HG03064 (cell line): ENCODE measurements around the gene CABLES2.

Source experiments
- ATAC-seq: cut with Tn5 transposase; IDR thresholded peaks from one replicate; pipeline ENCODE4 v1.9.1; 2021; ENCODE audit warnings: low read depth; ENCODE audit not compliant: unreplicated experiment

Gene CABLES2, protein sequence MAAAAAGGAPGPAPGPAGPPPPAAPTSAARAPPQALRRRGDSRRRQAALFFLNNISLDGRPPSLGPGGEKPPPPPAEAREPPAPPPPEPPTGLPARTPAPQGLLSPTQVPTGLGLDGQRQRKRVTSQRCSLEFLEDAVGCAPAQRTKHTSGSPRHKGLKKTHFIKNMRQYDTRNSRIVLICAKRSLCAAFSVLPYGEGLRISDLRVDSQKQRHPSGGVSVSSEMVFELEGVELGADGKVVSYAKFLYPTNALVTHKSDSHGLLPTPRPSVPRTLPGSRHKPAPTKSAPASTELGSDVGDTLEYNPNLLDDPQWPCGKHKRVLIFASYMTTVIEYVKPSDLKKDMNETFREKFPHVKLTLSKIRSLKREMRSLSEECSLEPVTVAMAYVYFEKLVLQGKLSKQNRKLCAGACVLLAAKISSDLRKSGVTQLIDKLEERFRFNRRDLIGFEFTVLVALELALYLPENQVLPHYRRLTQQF

DNA sequence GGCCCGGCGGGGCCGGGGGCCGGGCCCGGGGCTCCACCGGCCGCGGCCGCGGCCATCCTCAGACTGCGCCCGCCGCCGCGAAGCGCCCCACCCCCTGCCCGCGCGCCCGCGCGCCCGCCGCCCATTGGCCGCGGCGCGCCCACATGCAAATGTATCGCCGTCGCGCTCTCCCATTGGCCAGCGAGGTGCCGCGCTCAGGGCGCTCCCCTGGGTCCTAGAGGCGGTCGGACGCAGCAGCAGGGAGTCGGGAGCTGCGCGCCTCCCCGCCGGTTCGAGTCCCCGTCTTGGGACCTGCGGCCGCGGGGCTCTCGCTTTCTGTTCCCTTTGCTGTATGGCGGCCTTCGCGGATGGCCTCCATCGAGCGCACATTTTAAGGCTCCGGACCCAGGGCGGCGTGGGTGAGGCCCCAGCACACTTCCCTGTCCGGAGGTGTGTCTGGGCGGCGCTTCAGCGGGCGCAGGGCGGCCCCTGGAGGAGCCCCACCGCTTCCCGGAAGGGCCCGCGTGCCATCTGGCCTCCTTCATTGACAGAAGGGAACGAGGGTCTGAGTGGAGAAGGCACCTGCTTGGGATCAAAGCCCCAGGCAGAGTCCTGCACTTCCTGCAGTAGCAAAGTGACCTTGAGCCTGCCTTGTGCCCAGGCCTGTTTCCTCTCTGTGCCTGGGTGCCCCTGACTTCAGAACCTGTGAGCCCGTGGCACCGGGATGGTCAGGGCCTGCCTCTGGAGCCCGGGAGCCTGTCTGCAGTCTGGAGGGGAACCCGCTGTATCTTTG is at the start of gene CABLES2:
TSS of gene CABLES2 (minus strand) at position 65 of the 772 bp plus-strand sequence. CDS start at position 56, 9 bp downstream.
- peak; percentile 76 for ATAC-seq

DNA sequence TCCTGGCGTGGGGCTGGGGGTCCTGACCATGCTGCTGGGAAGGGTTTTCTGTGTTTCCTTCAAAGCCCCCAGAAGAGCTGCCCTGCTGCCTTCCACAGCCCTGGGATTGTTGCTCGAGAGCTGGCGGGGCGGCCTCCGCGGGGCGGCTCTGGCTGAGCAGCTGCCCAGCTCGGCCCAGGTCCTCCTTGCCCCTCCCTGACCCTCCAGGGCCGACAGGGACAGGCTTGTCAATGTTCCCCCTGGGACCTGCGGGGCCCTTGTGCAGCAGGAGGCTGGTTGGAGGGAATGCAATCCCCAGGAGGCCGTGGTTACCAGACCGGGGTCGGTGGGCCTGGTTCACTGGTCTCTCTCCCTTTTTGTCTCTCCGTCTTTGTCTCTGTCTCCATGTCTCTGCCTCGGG is 48.8 kb upstream of the CABLES2 start:
- ATAC-seq, result no peak

DNA sequence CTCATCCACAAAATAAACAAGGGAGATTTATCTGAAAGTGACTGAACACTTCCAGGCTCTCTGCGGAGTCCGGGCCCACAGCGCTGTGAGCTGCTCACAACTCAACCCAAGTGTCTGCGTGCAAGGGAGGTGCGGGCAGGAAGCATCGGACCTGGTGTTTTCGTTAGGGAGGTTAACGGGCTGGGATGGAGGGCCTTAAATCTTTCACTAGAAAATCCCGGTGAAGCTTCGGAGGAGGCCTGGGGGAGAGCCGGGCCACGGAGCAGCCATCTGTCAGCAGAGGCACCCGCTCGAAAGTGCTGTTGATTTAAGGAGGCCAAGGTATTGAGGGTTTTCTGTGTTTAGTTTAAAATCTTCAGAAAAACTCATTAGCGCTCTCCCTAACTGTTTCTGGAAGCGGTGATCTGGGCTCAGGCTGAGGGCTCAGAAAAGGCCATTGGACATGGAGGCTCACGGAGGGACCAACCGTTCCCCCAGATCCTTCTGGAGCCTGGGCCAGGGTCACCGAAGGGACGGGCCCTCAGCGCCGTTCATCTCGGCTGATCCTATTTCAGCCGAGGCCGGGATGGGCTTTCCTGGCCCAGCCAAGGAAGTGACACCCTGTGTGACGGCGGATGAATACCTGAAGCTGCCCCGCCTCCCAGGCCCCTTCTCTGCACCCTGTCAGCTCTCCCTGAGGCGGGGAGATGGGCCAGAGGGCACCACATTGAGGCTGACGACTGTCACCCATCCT is 48.0 kb upstream of the CABLES2 start:
- ATAC-seq, result no peak

DNA sequence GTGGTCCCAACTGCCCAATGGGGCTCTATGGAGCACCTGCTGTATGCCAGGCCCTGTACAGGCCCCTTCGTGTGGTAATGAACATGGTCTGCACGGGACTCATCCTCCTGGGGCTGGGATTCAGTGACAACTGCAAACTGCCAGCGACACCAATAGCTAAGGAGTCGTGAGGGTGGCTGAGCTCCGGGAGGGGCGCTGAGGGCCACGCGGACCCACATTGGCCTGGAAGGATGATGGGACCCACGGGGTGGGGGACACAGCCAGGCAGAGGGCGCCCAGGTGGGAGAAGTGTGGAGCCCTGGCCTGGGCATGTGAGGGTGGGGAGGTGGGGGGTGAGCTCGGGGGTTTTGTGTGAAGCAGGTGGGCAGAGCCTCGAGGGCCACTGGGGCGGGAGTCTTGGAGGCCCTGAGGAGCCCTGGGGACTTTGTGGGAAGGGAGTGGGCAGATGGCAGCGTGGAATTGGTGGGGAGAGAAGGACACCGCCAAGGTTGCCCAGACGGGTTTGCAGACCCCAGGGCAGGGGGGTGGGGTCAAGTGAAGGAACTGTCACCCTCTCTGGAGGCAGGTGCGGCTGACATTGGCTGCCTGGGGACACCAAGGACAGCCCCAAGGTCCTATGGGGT is 46.2 kb upstream of the CABLES2 start:
- no peak for ATAC-seq

DNA sequence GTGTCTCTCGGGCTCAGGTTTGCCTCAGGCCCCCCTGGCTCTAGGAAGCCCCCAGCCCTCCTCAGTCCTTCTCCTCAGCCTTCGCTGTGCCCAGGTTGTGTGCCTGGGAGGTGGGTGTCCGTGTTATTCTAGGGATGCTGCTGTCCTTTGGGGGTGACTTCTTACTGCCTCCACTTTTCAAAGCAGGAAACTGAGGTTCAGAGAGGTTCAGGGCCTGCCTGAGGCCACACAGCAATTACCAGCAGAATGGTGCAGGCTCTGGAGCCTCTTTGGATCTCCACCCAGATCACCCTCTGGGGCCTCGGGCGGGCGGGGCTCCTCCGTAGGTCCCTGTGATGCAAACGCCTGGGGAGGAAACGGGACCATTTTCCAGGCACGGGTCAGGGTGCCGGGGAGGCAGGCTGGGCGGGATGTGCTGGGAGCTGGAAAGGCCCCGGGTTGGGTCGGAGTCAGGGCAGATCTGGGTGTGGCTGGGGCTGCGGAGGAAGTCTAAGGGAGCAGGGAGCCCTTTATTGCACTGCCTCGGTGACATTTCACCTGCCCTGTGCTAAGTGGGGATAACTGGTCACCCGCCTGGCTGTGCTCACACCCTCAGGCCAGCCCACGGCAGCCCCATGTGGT is 45.5 kb upstream of the CABLES2 start:
- ATAC-seq, result no peak

DNA sequence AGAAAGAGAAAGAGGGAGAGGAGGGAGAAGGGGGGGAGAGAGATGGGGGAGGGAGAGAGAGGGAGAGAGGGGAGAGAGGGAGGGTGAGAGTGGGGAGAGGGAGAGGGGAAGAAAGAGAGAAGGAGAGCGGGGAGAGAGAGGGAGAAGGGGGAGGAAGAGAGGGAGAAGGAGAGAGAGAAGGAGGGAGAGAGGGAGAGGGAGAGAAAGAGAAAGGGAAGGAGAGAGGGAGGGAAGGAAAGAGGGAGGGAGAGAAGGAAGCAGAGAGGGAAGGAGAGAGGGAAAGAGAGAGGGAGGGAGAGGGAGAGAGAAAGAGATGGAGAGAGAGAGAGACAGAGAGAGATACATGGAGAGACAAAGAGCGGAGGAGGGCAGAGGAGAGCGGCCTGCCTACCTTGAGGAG is 44.9 kb upstream of the CABLES2 start:
- ATAC-seq, result no peak

DNA sequence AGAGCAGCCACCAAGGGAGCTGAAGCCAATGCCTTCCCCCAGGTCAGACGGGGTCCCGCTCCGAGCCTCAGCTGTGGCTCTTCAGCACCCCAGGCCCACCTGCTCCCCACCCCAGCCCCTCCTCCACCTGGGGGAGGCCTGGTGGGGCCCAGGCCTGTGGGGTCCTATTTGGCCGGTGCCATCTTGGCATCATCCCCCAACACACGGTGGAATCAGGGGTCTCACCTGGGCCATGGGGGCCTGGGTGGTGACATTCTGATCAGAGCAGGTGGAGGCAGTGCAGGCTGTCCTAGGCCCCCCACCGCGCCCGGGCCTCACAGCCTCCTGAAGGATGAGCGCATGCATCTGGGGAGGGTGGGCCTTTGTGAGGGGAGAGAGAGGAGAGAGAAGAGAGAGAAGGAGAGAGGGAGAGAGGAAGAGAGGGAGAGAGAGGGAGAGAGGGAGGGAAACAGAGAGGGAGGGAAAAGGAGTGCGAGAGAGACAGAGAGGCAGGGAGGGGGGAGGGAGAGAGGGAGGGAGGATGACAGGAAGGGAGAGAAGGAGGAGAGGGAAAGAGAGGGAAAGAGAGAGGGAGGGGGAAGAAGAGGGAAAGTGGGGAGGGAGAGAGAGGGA is 44.2 kb upstream of the CABLES2 start:
- no peak for ATAC-seq

DNA sequence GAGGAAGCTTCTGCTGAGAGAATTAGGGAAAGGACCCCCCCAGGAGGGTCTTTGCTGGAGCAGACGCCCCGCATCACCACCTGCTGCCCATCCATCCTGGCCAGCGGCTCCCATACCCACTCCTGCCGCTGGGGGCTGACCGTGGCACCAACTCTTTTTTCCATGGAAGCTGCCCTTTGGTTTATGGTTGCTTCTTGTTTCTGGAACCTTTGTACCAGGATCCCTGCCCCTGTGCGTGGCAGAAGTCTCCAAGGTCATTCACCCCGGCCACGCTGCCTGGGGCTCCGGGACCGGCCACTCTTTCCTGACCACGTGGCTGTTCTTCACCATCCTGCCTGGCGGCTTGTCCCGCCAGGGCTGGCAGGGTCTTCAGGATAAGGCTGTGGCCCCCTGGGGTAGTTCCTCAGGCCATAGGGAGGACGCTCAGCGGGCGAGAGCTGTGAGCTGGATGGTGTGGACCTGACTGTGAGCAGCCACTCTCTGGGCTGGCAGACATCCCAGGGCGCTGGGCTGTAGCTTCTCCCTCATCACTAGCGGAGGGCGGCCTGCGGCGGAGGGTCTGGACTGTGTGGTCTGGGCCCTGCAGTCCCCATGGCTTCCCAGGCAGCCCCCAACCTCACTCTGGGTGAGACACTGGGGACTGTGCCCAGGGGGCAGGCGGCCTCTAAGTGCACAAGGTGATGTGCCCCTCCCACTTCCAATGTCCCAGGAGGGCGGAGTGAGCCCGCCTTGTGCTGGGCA is 43.0 kb upstream of the CABLES2 start:
- no peak for ATAC-seq

DNA sequence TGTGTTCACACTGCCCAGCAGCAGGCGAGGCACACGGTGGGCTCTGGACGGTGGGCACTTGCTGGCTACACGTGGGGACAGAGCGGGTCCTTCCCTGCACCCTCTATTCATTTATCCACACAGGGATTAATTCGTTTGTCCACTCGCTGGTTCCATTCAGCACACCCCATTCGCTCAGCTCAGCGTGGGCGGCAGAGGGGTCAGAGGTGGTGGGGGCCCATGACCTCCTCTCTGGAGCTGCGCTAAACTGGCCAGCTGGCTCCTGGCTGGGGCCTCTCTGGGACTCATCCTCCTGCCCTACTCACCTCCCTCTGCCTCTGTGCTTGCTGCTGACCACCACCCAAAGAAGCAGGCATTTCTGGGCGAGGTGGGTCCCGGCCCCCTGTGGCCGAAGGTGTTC is 41.7 kb upstream of the CABLES2 start:
- ATAC-seq, result no peak

DNA sequence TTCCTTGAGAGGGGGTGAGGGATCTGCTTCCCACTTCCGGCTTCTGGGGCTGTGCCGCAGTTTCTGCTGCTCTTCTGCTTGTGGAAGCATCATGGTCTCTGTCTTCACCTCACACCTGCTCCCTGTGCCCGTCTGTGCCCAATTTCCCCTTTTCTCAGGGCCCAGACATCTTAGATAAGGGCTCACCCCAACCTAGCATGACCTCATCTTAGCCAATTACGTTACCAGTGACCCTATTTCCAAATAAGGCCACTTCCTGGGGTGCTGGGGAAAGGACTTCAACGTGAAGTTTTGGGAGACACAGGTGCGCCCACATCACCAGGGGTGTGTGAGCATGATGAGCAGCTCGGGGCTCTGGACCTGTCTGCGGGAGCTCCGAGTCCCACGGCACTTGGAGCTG is 41.0 kb upstream of the CABLES2 start:
- no peak for ATAC-seq

DNA sequence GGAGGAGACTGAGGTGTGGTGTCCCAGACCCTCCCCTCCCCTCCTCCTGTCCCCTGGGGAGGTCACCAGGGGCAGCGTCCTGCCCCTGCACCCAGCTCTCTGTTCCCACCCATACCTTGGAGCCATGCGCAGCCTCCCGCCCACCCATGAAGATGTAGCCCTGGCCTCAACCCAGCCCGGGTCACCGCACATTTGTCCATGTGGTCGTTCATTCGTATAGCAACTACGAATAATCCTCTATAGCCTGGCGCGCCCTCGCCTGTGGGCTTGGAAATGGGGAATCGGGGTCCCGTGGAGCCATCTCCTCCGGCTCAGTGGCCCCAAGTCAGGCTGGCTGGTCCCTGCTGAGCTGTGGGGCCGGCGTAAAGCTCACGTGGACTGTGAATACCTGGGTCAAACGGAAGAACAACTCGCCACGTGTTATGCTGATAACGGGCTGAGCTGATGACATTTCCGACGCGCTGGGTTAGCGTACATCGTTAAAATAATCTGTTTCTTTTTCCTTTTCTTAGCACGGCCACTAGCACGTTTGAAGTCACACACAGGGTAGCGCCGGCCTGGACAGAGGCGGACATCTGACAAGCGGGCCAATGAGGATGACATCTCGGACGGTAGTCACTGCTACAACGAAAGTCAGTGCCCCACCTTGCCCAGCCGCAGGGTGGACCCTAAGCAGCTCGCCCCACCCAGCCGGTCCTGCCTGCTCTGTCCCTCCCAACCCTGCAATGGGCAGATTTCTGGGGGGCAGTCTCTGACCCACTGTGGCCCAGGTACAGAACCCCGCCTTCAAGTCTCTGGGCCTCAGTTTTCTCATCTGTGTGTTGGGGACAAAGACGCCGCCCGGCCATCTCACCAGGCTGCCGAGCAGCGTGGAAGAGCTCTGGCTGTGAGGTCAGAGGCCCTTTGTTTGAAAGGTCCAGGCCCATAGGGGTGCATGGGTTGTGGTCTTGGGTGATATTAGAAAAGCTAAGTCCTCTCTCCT is 40.1 kb upstream of the CABLES2 start:
- no peak for ATAC-seq

DNA sequence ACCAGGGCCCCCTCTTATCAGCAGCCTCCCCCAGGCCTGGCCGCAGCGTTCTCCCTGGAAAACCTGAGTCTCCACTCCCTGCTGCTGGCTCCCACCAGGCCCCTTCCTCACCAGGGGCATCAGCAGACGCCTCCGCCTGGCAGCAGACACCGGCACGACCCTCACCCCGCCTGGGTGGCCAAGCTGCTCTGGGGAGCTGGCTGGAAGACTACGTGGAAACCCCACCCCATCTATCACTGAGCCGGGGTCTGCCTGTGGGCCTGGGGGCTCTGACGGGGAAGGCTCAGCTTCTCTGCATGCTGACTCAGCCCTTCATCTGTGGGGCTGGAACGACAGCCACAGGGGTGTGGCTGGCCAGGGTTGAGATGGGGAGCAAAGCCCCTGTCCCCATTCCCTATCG is 39.4 kb upstream of the CABLES2 start:
- no peak for ATAC-seq

DNA sequence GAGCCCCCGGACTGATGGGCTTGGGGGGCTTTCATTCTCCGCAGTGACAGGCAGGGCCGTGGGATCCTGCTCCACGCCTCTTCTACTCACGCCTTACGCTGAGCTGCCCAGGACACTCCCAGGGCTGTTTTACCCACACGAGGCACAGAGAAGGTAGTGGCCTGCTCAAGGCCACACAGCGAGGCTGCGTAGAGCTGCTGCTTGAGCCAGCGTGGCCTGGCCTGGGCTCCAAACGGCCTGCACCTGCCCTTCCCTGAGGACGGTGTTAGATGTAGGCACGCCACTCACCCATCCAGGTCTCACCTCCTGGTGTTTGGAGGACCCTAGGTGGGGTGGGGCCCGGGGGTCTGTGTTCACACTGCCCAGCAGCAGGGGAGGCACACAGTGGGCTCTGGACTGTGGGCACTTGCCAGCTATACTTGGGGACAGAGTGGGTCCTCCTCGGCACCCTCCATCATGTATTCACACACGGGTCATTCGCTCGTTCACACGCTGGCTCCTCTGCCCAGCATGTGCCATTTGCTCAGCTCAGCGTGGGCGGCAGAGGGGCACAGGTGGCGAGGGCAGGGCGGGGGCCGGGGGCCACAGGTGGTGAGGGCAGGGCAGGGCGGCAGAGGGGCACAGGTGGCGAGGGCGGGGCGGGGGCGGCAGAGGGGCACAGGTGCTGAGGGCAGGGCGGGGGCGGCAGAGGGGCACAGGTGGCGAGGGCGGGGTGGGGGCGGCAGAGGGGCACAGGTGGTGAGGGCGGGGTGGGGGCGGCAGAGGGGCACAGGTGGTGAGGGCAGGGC is 38.7 kb upstream of the CABLES2 start:
- ATAC-seq, result no peak

DNA sequence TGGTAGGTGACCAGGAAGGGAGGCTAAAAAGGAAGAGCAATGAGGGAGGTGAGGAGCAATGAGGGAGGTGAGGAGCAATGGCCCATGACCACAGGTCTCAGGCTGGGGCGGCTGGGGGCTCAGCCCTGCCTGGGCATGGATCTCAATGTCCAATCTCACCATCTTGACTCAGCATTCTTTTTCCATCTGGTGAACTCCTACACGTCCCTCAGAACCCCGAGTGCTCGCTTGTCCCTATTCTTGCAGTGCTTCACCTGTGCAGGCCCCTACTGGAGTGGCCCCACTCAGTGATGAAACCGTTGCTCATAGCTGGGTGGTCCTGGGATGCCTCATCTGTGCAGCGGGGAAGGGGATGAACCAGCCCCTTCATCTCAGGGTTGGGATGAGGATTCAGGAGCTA is 37.2 kb upstream of the CABLES2 start:
- ATAC-seq, result no peak

DNA sequence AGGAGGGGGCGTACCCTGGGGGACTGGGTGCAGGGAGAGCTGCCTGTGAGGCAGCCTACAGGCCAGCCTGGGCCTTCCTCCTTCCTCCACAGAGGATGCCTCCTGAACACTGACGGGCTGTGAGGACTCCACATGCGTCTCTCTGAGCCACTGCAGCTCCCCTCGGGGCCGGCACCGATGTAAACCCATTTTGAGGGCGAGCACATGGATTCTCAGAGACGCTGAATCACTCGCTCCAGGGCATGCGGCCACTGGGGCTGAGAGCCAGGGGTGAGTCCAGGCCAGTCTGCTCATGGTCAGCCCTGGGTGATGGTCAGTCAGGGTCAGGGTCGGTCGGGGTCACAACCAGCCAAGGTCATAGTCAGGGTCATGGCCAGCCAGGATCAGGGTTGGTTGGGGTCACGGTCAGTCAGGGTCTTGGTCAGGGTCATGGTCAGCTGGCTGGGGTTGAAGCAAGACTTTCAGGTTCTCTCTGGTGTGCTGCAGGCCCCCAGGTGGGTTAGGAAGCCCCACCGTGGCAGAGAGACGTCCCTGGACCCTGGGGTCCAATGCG is 35.0 kb upstream of the CABLES2 start:
- no peak for ATAC-seq

DNA sequence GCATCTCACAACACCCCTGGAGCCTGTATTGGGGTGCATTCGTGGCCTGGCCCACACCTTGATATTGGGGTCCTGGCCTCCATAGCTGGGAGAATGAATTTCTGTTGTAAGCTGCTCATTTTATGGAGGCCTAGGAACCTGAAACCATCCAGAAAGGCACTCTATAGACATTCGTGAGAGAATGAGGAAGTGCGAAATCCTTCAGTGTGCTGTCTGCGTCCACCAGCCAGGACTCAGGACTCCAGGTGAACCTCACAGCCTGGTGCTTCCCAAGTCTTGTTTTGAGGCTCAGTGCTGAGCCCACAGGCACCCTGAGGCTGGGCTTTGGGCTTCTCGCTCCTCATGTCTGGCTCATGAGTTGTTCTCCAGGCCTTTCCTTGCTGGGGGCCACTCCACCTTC is 32.1 kb upstream of the CABLES2 start:
- ATAC-seq, result no peak

DNA sequence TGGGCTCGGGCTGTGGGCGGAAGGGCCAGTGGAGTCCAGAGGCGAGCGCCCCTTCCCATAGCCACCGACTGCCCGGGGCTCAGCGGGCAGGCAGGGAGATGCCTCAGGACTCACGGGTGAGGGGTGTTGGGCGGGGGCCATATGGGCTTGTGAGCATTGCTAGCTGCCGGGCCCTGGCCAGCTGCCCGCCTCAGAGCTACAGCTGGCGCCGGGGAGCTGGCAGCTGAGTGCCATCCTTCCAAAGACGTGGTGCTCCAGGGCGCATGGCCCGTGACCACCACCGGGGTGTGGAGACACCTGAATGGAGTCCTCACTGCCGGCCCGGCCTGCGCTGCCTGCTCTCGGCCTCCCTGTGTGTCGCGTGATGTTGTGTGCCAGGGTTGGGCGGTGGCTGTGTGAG is 30.8 kb upstream of the CABLES2 start:
- ATAC-seq, result no peak
